GM23338 (cell line): ENCODE data around the gene JAKMIP2. TPM values are rescaled to one million over a fixed set of nuclear protein-coding genes. Genes with fewer than 3 reads are reported as not detected.

ENCODE experiments used
- ATAC-seq: fragments of 200-7000 bp; cut with Tn5 transposase; 3 replicates; pipeline ENCODE4 v1.9.1; 2020
- DNase-seq: peaks from one replicate; pipeline ENCODE4 v3.0.0-alpha.2; 2015; ENCODE audit warnings: low spot score
- H2AFZ ChIP-seq: fragments of 200-600 bp; sonication (generic); 2 replicates; pipeline ENCODE4 v1.8.0; 2016; ENCODE audit warnings: antibody characterized with exemption, mild to moderate bottlenecking, moderate library complexity
- H3F3A ChIP-seq: fragments of 200-600 bp; sonication (generic); replicated peaks from 2 replicates; pipeline ENCODE4 v1.8.0; 2017; ENCODE audit warnings: antibody characterized with exemption, mixed run types, low read depth
- H3K27ac ChIP-seq: fragments of 200-600 bp; sonication (generic); 2 replicates; pipeline ENCODE4 v1.6.1; 2016; ENCODE audit warnings: low read depth
- H3K27me3 ChIP-seq: fragments of 200-600 bp; sonication (generic); 2 replicates; pipeline ENCODE4 v1.8.0; 2016; ENCODE audit warnings: mild to moderate bottlenecking, mixed run types, moderate library complexity; ENCODE audit not compliant: insufficient read depth
- H3K36me3 ChIP-seq: fragments of 200-600 bp; sonication (generic); 2 replicates; pipeline ENCODE4 v1.8.0; 2016; ENCODE audit warnings: mild to moderate bottlenecking; ENCODE audit not compliant: insufficient read depth
- H3K4me1 ChIP-seq: fragments of 200-600 bp; sonication (generic); 2 replicates; pipeline ENCODE4 v1.8.0; 2016; ENCODE audit warnings: mild to moderate bottlenecking, moderate library complexity; ENCODE audit not compliant: insufficient read depth
- H3K4me2 ChIP-seq: fragments of 200-600 bp; sonication (generic); 2 replicates; pipeline ENCODE4 v1.7.1; 2017; ENCODE audit warnings: mixed run types
- H3K4me3 ChIP-seq: fragments of 200-600 bp; sonication (generic); 2 replicates; pipeline ENCODE4 v1.6.1; 2016; ENCODE audit warnings: mixed run types
- H3K79me2 ChIP-seq: fragments of 200-600 bp; sonication (generic); replicated peaks from 2 replicates; pipeline ENCODE4 v1.8.0; 2017; ENCODE audit warnings: mild to moderate bottlenecking; ENCODE audit not compliant: insufficient read depth
- H3K9me2 ChIP-seq: fragments of 200-600 bp; sonication (generic); 2 replicates; pipeline ENCODE4 v1.8.0; 2017; ENCODE audit not compliant: insufficient read depth
- H4K20me1 ChIP-seq: fragments of 200-600 bp; sonication (generic); replicated peaks from 2 replicates; pipeline ENCODE4 v1.8.0; 2017; ENCODE audit warnings: mild to moderate bottlenecking; ENCODE audit not compliant: insufficient read depth
- H3K27ac Mint-ChIP-seq: 2 replicates; pipeline ENCODE4 v1.8.0; 2020; ENCODE audit warnings: inconsistent platforms, mild to moderate bottlenecking, moderate library complexity, mixed read lengths
- H3K27me3 Mint-ChIP-seq: 3 replicates; pipeline ENCODE4 v1.8.0; 2022; ENCODE audit warnings: low read depth, mild to moderate bottlenecking, moderate library complexity, mixed read lengths, inconsistent platforms; ENCODE audit not compliant: insufficient read depth, poor library complexity
- H3K36me3 Mint-ChIP-seq: 3 replicates; pipeline ENCODE4 v1.8.0; 2021; ENCODE audit warnings: low read depth, mild to moderate bottlenecking, inconsistent platforms, moderate library complexity, mixed read lengths
- H3K4me1 Mint-ChIP-seq: 3 replicates; pipeline ENCODE4 v1.8.0; 2020; ENCODE audit warnings: mild to moderate bottlenecking, inconsistent platforms, mixed read lengths
- H3K4me3 Mint-ChIP-seq: 3 replicates; pipeline ENCODE4 v1.8.0; 2021; ENCODE audit warnings: moderate library complexity, mild to moderate bottlenecking, inconsistent platforms, mixed read lengths
- H3K9me3 Mint-ChIP-seq: 3 replicates; pipeline ENCODE4 v1.8.0; 2020; ENCODE audit warnings: moderate library complexity, mild to moderate bottlenecking, inconsistent platforms, mixed read lengths
- CREB1 ChIP-seq: fragments of 250-450 bp; sonication (Bioruptor Pico); IDR thresholded peaks from 2 replicates; pipeline ENCODE4 v1.5.0; 2020; ENCODE audit warnings: low read depth, mild to moderate bottlenecking, moderate library complexity
- CTCF ChIP-seq, 2 experiments: fragments of 200-600 bp in 1 of 2; sonication (generic) in 1 of 2; conservative IDR thresholded peaks; 2 replicates each; pipeline versions ENCODE4 v1.5.1 to v1.6.1; 2016 to 2017; ENCODE audit warnings: antibody characterized with exemption in 2 of 2, low read depth in 2 of 2, mild to moderate bottlenecking in 2 of 2, moderate library complexity in 1 of 2
- EZH2 ChIP-seq: fragments of 200-600 bp; sonication (generic); IDR thresholded peaks from one replicate; pipeline ENCODE4 v1.8.0; 2017; ENCODE audit warnings: antibody characterized with exemption, mild to moderate bottlenecking, low read depth; ENCODE audit not compliant: unreplicated experiment
- EZH2phosphoT487 ChIP-seq: fragments of 200-600 bp; sonication (generic); IDR thresholded peaks from one replicate; pipeline ENCODE4 v1.8.1; 2018; ENCODE audit warnings: antibody characterized with exemption; ENCODE audit not compliant: unreplicated experiment
- JUNB ChIP-seq: IDR thresholded peaks from one replicate; pipeline ENCODE4 v1.6.1; 2016; ENCODE audit warnings: antibody characterized with exemption; ENCODE audit not compliant: unreplicated experiment
- NANOG ChIP-seq: IDR thresholded peaks from 2 replicates; pipeline ENCODE4 v1.6.1; 2016; ENCODE audit warnings: antibody characterized with exemption, borderline replicate concordance
- POLR2AphosphoS5 ChIP-seq: IDR thresholded peaks from 2 replicates; pipeline ENCODE4 v1.6.1; 2016; ENCODE audit warnings: antibody characterized with exemption, low read depth
- REST ChIP-seq: IDR thresholded peaks from one replicate; pipeline ENCODE4 v1.6.1; 2018; ENCODE audit warnings: antibody characterized with exemption; ENCODE audit not compliant: unreplicated experiment
- STAT1 ChIP-seq: IDR thresholded peaks from one replicate; pipeline ENCODE4 v1.6.1; 2016; ENCODE audit warnings: antibody characterized with exemption; ENCODE audit not compliant: unreplicated experiment
- ZNF331 ChIP-seq: fragments of 250-450 bp; sonication (Bioruptor Pico); IDR thresholded peaks from 2 replicates; pipeline ENCODE4 v1.5.0; 2020; ENCODE audit warnings: low read depth, mild to moderate bottlenecking, moderate library complexity
- ZNF462 ChIP-seq: fragments of 250-450 bp; sonication (Bioruptor Pico); IDR thresholded peaks from 2 replicates; pipeline ENCODE4 v1.5.0; 2020; ENCODE audit warnings: mild to moderate bottlenecking, moderate library complexity
- polyA plus RNA-seq: library from polyadenylated mRNA; unstranded; fragments of >200 nt; fragmentation: Nextera tagmentation; extraction: Ambion mirVana; gene quantifications from 2 replicates; pipeline ENCODE4 v1.2.1, GENCODE V29; 2016
- total RNA-seq: library from RNA; depleted of rRNA; stranded (reverse); fragments of >200 nt; shearing (Covaris generic); gene quantifications from 2 replicates; pipeline ENCODE4 v1.2.3, GENCODE V29; 2014

The JAKMIP2 gene
- total and polyA plus RNA-seq, 2 experiments from 2014 or later = 20.5 to 27.2 TPM

GRCh38 chr5:147561435-147561834, 221.1 kb downstream of the JAKMIP2 start (continued):
- no peak for TF ChIP-seq ZNF331
- no peak for TF ChIP-seq CTCF (conservative IDR thresholded peaks at IDR 0.05; ENCODE audit: low read depth in 2 of 2)
- no peak for TF ChIP-seq NANOG
- no peak for TF ChIP-seq REST
- no peak for TF ChIP-seq STAT1
- no peak for TF ChIP-seq EZH2
- no peak for TF ChIP-seq POLR2AphosphoS5
- no peak for TF ChIP-seq JUNB
- TF ChIP-seq EZH2phosphoT487 = no peak

- peaks cover 3% of the 10 kb centered on the region for H3K27me3 Mint-ChIP-seq
- ATAC-seq (peak; percentile 93), DNase-seq (peak; percentile 71)
- no peaks in the 10 kb centered on the region for H3K9me3 Mint-ChIP-seq
- H3K9me2 ChIP-seq = no peaks in the 10 kb centered on the region
- peaks cover 44% of the 10 kb centered on the region for H3K4me1 ChIP-seq
- H3K4me3 ChIP-seq = peak overlapping the region; percentile 49
- H3K36me3 Mint-ChIP-seq = peaks cover 34% of the 10 kb centered on the region
- no peaks in the 10 kb centered on the region for H3K27me3 ChIP-seq
- H3K4me3 Mint-ChIP-seq = peak overlapping the region; percentile 70
- H3K27ac ChIP-seq = peak overlapping the region; percentile 97
- peak overlapping the region; percentile 82 for H3K27ac Mint-ChIP-seq
- no peak overlapping the region for H2AFZ ChIP-seq
- peaks cover 52% of the 10 kb centered on the region for H3K79me2 ChIP-seq
- no peaks in the 10 kb centered on the region for H4K20me1 ChIP-seq
- no peaks in the 10 kb centered on the region for H3F3A ChIP-seq
- H3K4me1 Mint-ChIP-seq = peaks cover 60% of the 10 kb centered on the region
- peaks cover 4% of the 10 kb centered on the region; the same call in 1 of the 2 replicates for H3K36me3 ChIP-seq
- peak overlapping the region; percentile 73 for H3K4me2 ChIP-seq
- TF ChIP-seq JUNB = no peak
- peak; percentile 73 for TF ChIP-seq ZNF462 (CRISPR knock-in tag)
- no peak for TF ChIP-seq CREB1 (CRISPR knock-in tag)
- no peak for TF ChIP-seq CTCF (conservative IDR thresholded peaks at IDR 0.05; ENCODE audit: low read depth in 2 of 2)
- no peak for TF ChIP-seq ZNF331
Observed at GRCh38 chr5:147560718-147561331, 221.7 kb downstream of the JAKMIP2 start.
